DND-41 (cell line): ENCODE measurements around the gene EPAS1.

Source experiments
- CTCF ChIP-seq: IDR thresholded peaks from 2 replicates; pipeline ENCODE4 v1.5.1; 2012; ENCODE audit warnings: borderline replicate concordance, low read length, moderate library complexity, mild to moderate bottlenecking; ENCODE audit not compliant: poor library complexity, severe bottlenecking; ENCODE audit errors: extremely low read depth
- EZH2 ChIP-seq: IDR thresholded peaks from 3 replicates; pipeline ENCODE4 v1.6.1; 2012; ENCODE audit warnings: borderline replicate concordance, low read depth, mild to moderate bottlenecking, moderate library complexity, low read length, inconsistent platforms; ENCODE audit not compliant: severe bottlenecking

DNA sequence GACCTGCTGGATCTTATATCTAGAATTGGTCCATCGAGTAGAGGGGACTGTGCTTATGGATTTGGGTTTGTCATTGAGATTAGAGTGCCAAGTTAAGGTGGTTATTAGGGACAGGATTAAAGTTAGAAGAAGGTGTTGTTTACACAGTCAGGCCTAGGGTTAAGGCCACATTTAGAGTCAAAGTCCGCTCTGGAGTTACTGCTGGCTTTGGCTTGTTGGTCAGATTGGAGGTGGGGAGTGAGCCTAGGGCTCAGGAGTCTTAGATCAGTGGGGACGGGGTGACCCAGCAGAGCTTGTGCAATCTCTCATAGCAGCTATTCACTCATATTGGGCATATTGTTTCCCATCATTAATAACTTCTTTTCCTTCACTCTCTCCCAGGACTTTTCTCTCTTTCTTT, 13.5 kb upstream of the EPAS1 start:
- TF ChIP-seq CTCF: no peak
- TF ChIP-seq EZH2: no peak
